Stimulated activated CD8-positive, alpha-beta memory T cell treated with anti-CD3 and anti-CD28 coated beads, Interleukin-4, amount 100 ng/mL, for 24 hours (primary cell): ENCODE data around the gene PADI3.

Experiments
- DNase-seq: peaks from one replicate; pipeline ENCODE4 v3.0.0-alpha.2; 2020; ENCODE audit warnings: low read depth

PADI3 gene

DNA sequence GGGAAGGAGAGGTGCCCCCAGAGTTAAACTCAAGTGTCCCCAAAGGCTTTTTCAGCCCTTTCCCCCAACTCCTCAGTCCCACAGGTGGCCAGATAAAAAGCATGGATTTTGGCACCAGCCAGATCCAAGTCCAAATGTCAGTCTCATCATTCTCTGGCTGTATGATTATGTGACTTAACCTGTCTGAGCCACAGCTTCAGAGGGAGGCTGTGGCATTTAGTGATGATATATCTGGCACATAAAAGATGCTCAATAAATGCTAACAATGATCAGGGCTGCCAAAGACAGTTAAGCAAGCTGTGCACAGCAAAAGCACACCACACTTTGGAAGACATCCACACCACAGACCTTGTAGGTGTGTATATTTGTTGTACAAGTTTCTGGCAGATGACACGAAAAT lies 5.6 kb upstream of the PADI3 start:
- DNase-seq: no peak

DNA sequence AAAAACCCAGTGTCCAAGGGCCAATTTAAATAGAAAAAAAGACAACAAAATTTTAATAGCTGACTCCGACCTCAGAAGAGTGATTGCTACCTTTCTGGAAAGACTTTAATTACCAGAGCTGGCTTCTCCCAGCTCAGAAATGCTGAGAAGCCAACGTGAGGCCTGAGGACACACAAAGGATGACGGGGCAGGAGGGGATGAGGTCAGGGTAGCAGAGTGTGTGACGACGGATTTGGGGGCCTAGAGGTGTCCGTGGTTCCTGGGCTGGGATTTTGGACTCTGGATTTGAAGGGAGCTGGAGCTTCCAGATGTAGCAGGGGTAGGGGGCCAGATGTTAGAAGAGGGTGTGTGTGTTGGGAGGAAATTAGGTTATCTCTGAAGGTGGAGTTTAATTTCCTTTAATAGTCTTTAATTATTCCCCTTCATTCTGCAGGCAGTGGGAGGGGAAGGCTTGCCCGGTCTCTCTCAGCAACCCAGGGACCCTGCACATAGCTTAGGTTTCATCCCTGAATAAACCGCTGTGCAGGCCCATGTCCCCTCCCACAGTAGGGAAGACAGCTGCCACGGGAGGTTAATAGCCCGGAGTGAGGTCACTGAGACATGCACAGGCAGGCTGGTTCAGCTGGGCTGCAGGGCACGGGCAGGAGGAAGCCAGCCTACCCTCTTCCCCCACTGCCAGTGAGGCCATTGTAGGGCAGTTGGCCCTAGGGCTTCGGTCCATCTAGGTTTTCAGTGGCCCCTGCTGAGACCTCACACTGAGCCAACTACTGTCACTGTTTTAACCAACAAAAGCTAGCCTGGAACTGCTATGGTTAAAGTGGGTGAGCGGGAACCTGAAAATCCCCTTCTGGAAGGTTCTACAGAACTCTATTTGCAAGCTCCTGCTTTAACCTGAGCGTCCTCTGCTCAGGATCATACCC lies 3.8 kb upstream of the PADI3 start:
- DNase-seq: no peak

DNA sequence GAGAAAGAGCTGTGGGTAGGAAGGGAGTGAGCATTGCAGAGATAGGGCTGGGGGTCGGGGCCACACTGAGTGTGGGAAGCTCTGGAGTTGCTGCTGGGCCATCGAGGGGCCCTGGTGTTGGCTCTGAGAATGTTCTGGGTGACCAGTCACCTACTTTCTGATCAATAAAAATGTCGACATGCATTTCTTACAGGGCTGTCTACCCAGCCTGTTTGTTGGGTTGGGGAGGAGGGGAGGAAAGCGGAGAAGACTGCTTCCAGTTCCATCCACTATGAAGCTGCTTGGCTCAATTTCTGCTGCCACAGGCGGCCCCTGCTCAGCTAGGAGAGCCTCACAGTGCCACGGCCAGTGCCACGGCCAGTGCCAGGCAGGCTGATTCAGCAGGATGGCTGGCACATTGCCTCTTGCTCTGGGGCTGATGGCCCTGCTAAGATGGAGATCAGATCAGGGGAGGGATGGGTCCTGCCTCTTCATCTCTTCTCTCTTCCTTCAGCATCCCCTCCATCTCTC lies 3.0 kb upstream of the PADI3 start:
- no peak for DNase-seq

DNA sequence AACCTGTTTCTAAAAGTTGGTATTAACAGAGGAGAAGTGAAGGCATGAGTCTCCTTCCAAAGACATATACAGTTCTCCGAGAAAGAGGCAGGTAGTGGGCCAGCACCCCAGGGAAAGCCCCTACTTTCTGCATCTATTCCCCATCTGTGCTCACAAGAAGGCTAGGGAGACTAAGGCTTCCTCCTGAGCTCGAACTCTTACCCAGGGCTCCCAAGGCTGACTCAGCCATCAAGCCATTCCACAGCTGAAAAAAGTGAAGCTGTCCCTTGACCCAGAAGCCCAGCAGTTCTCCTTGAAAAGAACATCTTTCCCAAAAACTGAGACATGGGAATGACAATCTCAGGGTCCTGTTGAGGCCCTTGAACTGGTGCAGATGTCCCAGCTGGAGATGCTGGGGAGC lies 1.9 kb upstream of the PADI3 start:
- DNase-seq: no peak

DNA sequence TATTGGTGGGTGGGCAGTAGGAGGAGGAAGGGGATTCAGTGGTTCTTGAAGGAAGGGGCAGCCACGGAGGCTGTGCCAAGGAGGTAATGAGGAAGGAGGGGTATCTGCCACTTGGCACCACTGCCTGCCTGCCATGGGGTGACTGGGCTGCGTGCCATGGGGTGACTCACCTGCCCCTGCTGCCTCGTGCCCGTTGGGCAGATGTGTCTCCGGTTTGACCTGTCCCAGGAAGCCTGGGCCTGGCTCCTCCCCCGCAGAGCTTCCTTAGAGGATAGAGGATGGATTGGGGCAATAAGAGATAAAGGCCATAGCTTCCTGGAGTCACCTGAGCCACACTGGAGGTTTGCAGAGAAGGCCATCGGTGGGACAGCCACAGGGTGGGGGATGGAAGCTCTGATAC lies 1.7 kb downstream of the PADI3 start:
- DNase-seq: no peak

DNA sequence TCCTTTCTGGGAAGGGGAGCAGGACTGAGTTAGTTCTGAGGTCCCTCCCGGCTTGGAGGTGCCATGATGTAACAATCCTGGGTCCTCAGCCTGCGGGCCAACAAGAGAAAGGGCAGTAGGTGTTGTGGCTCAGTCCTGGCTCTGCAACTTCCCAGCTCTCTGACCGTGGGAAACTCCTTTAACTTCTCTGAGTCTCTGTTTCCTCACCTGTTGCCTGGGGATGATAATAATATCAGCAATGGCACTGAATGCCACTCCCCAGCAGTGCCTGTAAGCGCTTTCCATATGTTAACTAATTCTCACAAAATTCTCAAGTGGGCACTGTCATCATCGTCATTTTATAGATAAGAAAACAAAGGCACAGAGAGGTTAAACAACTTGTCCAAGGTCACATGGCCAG lies 2.3 kb downstream of the PADI3 start:
- no peak for DNase-seq

DNA sequence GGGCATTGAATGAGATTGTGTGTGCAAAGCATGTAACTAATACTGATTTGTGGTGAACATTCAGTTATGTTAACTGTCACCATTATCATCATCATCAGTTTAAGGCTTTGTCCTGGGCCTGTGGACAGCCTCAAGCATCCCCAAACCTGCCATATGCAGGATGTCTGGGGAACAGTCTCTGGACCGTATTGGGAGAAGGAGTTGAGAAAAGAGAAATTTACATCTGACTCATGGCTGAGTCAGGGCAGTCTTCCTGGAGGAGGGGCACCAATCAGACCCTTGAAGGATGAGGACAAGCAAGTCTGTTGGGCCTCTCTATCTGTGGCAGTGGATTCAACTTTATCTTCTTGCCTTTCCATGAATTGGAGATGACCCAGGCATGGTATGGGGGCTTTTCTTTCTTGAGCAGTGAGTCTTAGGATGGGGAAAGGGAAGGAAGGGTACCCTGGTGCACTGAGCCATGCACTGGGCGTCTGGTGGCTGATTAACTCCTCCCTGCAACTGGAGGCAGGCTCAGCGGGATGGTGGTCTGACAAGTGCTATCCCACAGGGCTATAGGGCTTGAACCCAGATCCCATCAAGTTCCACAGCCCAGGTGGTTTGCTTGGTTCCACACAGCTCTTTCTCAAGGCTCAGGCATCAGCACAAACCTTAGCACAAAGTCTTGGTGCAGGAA lies 2.9 kb downstream of the PADI3 start:
- DNase-seq: no peak

DNA sequence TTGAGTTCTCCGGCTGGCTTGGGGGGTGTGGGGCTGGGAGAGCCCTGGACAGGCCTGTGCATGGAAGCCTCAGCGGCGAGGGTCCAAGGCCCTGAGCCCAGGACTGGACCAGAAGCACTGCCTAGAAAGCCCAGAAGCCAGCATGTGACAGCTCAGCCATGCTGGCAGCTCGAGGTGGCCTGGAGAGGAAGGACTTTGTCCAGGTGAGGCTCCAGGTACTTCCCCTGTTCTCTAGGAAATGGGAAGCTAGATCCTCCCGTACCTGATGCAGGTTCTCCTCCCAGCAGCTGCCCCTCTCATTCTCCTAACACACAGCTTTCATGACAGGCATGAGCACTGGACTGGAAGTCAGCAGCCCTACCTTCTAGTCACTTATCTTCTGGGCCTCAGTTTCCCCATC lies 6.4 kb downstream of the PADI3 start:
- DNase-seq: no peak

DNA sequence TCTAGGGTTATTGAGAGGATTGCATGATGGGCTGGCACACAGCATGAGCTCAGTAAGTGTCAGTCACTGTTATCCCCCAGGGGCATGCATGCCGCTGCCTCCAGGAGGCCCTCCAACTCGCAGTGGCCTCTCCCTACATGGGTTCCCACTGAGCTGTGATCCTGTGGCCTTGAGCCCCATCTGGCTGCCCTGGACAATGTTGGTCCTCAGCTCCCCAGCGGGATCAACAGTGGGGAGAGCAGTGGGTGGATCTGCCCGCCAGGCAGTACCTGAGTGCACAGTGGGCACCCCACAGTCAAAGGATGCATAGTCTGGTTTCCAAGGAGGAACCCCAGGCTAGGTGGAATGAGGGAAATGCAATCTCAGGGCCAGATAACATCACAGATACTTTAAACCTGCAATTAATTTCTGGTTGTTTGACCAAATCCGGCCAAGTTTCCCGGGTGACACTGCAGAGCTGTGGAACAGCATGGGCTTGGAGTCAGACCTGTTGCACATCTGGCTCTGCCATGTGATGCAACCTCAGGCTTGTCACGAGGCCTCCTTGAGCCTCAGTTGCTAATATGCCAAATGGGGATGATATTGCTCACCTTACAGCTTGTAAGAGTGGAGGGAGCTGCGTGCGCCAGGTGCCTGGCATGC lies 9.3 kb downstream of the PADI3 start:
- DNase-seq: no peak

DNA sequence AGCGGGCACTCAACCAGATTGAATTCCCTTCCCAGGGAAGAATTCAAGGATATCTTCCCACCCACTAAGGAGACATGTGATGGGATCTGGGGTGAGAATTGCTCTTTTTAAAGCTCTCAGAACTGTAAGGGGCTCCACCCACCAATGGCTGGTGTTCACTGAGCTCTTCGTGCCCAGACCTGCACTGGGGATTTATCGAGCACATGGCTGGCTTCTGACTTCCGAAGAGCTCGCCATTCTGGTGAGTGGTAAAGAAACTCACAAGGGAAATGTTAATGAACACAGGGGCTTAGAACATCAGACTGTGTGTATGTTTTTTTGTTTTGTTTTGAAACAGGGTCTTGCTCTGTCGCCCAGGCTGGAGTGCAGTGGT lies 9.8 kb downstream of the PADI3 start:
- no peak for DNase-seq

DNA sequence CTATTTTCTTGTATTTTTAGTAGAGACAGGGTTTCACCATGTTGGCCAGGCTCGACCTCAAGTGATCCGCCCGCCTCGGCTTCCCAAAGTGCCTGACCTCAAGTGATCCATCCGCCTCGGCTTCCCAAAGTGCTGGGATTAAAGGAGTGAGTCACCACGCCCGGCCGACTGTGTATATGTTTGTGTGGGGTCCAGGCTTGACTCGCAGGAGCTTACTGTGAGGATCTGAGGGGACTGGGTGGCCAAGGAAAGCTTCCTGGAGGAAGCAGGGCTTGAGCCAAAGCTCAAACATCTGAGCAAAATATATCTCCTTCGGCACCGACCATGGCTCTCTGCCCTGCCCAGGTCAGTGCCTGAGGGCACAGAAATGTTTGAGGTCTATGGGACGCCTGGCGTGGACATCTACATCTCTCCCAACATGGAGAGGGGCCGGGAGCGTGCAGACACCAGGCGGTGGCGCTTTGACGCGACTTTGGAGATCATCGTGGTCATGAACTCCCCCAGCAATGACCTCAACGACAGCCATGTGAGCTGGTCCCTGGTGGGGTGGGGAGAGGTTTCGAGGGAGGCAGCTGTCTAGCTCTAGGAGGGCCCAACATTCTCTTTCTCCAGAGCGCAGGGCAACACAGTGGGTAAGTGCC lies 10.5 kb downstream of the PADI3 start:
- no peak for DNase-seq

DNA sequence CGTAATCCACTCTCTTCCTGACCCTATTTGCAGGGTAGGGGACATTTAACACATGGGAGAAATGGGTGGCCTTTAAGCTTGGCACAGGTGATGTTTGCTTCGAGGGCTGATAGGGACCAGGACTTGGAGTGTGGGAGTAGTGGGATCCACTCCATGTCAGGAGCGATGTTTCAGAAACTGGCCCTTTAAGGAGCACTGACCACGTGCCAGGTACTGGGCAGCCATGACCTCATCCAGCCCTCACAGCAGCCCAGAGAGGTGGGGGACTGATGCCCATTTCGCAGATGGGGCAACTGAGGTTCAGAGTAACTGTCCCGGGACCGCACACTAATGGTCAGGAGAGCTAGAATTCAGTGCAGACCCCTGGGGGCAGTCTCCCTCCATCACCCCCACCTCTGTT lies 11.4 kb downstream of the PADI3 start:
- no peak for DNase-seq

DNA sequence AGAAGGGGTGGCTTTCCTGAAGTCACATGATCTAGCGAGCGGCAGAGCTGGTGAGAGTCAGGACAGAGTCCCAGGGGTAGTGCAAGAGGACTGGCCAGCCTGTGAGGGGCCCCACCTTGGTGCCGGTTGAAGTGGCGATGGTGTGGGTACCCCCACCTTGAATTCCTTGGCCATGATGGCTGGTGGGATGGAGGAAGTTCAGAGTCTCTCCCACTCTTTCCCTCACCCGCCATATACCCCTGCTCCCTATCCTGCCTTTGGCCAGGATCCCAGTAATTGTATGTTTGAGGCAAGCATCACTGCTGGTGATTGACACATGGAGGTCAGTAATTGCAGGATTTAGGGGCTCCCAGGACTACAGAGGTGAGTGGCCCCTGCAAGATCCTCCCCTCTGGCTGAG lies 11.8 kb downstream of the PADI3 start:
- no peak for DNase-seq

DNA sequence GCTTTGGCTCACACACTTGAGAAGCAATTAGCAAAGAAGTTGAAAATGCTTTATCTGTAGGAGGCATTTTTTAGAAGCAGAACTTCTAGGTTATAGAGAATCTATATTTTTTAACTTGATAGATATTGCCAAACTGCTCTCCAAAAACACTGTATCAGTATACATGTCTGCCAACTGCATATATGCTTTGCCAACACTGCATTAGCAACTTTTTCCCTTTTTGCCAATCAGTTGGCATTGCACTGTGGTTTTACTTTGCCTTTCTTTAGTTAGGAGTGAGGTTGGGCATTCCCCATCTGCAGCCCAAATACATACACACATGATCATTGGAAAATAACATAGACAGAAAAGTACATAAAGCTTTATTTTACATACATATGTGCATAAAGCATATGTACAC lies 15.0 kb downstream of the PADI3 start:
- DNase-seq: no peak

DNA sequence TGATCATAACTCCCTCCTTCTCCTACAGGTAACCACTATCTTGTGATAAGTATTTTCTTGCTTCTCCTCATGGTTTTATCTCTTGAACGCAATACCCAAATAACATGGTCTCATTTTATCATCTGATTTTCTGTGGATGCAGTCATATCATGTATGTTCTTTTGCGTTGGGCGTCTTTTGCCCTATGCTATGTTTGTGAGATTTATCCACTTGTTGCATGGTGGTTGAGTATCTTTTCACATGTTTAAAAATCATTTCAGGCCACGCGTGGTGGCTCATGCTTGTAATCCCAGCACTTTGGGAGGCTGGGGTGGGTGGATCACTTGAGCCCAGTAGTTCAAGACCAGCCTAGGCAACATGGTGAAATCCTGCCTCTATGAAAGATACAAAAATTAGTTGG lies 15.6 kb downstream of the PADI3 start:
- DNase-seq: no peak

DNA sequence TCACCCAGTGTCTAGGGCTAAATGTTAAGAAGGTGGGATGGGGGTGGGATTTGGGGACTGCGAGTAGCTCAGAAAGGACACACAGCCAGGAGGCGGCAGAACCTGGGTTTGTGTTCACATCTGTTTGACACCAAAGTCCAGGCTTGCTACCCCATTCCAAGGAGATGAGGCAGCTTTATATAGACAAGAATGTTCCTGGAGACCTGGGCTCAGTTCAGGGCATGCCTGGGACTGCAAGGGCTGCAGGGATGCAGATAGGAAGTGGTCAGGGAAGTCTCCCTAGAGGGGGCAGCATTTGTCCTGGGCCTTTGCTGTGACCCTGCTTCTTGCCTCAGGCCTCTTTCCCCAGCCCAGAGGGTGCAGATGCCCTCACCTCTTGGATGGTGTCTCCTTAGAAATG lies 16.3 kb downstream of the PADI3 start:
- DNase-seq: no peak

DNA sequence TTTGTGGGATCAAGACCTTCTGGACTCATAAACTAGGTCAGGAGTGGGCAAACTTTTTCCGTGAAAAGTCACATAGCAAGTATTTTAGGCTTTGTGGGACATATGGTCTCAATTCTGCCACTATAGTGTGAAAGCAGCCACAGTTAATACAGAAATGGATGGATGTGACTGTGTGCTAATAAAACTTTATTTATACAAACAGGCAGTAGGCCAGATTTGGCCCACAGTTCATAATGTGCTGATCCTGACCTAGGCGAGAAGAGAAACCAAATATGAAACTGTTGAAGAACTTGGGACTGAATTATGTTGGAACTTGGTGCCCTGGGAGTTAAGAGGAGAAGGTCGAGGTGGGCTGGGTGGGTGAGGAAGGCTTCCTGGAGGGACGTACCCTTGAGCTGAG lies 17.1 kb downstream of the PADI3 start:
- DNase-seq: no peak

DNA sequence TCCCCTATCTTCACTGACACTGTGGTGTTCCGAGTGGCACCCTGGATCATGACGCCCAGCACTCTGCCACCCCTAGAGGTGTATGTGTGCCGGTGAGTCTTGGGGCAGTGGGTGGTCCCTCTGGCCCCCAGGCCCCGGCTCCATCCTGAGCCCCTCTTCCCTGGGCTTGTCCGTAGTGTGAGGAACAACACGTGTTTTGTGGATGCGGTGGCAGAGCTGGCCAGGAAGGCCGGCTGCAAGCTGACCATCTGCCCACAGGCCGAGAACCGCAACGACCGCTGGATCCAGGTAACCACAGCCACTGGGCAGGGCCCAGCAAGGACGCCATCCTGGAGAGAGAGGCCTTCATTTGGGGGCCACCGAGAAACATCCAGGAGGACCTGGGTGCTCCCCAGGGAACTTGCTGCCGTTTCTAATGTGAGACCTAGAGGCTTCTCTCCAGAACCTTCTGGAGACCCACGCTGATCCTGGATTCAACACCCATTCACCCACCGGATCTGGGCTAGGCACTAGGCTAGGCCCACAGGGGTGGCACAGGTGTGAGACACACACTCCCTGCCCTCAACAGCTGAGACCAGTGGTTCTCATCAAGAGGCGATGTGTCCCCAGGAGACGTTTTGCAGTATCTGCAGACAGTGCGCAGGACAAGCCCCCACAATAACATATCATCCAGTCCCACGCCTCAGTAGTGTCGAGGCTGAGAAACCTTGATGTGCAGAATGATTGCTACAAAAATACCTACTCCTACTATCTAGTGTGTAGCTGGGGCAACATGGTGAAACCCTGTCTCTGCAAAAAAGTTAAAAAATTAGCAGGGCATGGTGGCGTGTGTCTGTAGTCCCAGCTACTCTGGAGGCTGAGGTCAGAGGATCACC lies 22.2 kb downstream of the PADI3 start:
- no peak for DNase-seq

DNA sequence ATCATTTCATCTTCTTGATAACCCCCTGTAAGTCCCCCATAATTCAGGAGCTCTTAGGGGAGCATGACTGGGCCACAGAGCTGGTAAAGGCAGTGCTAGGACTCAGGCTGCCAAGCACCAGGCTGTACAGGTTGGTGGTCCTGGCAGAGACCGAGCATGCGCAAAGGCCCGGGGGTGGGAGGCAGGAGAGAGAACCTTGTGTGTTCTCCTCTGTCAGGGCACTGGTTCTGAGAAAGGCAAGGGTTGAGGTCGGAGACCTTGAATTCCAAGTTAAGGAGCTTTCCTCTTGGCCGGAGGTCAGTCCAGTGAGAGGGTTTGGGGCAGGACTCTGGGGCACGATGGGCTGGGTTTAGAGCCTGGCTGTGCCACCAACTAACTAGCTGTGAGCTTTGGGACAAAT lies 23.2 kb downstream of the PADI3 start:
- DNase-seq: no peak

DNA sequence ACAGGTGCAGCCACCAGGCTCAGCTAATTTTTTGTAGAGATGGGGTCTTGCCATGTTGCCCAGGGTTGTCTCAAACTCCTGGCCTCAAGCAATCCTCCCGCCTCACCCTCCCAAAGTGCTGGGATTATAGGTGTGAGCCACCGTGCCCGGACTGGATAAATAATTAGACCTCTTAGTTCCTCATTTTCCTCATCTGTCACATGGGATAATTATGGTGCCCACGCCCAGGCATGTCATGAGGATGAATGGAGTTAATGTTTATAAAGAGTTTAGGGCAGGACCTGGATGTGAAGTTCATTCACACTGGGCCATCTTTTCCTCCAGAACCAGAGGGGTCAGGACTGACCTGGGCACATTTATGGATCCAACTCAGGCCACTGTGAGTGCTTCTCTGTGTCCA lies 23.7 kb downstream of the PADI3 start:
- no peak for DNase-seq

DNA sequence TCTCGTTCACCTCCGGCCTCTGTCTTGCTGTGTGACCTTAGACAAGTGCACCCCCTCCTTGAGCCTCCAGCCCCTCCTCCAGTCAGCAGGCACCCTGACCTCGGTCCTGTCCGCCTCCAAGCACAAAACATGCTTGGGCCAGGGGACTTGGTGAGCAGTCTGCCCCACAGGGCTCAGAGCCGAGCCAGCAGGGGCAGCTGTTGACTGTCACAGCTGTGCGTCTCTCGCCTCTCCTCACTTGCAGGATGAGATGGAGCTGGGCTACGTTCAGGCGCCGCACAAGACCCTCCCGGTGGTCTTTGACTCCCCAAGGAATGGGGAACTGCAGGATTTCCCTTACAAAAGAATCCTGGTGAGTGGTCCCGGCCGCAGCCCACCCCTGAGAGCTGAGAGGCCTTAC lies 24.2 kb downstream of the PADI3 start:
- DNase-seq: no peak
